Activated B cell treated with CpG ODN at 0.5 μM for 24 hours (primary cell): ENCODE data around the gene GLT1D1. TPM values are rescaled to one million over a fixed set of nuclear protein-coding genes. Genes with fewer than 3 reads are reported as not detected.
"Not testable (repeated sequence)": the region's sequence is repeated elsewhere in the genome, so short reads cannot be mapped to it uniquely, and the experiment has no call there.

Experiments used
- ATAC-seq: fragments of 200-7000 bp; cut with Tn5 transposase; one replicate; pipeline ENCODE4 v1.10.0; 2021; ENCODE audit warnings: low read depth, mild to moderate bottlenecking, moderate library complexity
- CTCF ChIA-PET: fragments of 350-600 bp; sonication (Branson Sonifier 250); formaldehyde crosslinking; loops from one replicate; lab custom pipeline; 2021; ENCODE audit warnings: antibody characterized with exemption; lab: Charles Lee
- POLR2A ChIA-PET: fragments of 350-600 bp; sonication (Branson Sonifier 250); formaldehyde crosslinking; loops from one replicate; lab custom pipeline; 2021; ENCODE audit warnings: antibody characterized with exemption; lab: Charles Lee
- DNase-seq: peaks from one replicate; pipeline ENCODE4 v3.0.0; 2022
- H3K27ac Mint-ChIP-seq: one replicate; pipeline ENCODE4 v1.8.0; 2020; ENCODE audit warnings: mixed read lengths
- H3K27me3 Mint-ChIP-seq: one replicate; pipeline ENCODE4 v1.8.0; 2021; ENCODE audit warnings: mixed read lengths
- H3K36me3 Mint-ChIP-seq: one replicate; pipeline ENCODE4 v1.8.0; 2021; ENCODE audit warnings: low read depth, mixed read lengths
- H3K4me1 Mint-ChIP-seq: one replicate; pipeline ENCODE4 v1.8.0; 2021; ENCODE audit warnings: mixed read lengths
- H3K4me3 Mint-ChIP-seq: one replicate; pipeline ENCODE4 v1.8.0; 2020; ENCODE audit warnings: mild to moderate bottlenecking, mixed read lengths
- H3K9me3 Mint-ChIP-seq: one replicate; pipeline ENCODE4 v1.8.0; 2020; ENCODE audit warnings: mixed read lengths
- intact Hi-C: fragments of 100-400 bp; cut with micrococcal nuclease; formaldehyde crosslinking; loops from one replicate; pipeline ENCODE4 v1.15.1; 2024
- total RNA-seq: library from RNA; stranded (reverse); gene quantifications from 2 replicates; pipeline ENCODE4 v1.2.3, GENCODE V29; 2022
- TF ChIP-seq, protein P1 (sequence below): fragments of 200-600 bp; IDR thresholded peaks from one replicate; pipeline ENCODE4 v1.8.0; 2022; ENCODE audit warnings: antibody characterized with exemption, mild to moderate bottlenecking

Gene GLT1D1
- total RNA-seq, 1 donor from 2014 or later = not detected

GRCh38 chr12:128825835-128826234, 27.4 kb upstream of the GLT1D1 start:
- peaks cover 12% of the 10 kb centered on the region for H3K36me3 Mint-ChIP-seq
- ChIA-PET CTCF (no interaction called here), POLR2A (interaction anchor here (0.6 to 3.3 kb wide), 3 partner anchors 30 to 143 kb away, joined by 3 to 56 read pairs (median 3); no protein-coding TSS in a partner anchor)
- ATAC-seq (no peak), DNase-seq (no peak)
- peaks cover 56% of the 10 kb centered on the region for H3K4me1 Mint-ChIP-seq
- intact Hi-C loops = no loop called here
- TF ChIP-seq, protein P1, sequence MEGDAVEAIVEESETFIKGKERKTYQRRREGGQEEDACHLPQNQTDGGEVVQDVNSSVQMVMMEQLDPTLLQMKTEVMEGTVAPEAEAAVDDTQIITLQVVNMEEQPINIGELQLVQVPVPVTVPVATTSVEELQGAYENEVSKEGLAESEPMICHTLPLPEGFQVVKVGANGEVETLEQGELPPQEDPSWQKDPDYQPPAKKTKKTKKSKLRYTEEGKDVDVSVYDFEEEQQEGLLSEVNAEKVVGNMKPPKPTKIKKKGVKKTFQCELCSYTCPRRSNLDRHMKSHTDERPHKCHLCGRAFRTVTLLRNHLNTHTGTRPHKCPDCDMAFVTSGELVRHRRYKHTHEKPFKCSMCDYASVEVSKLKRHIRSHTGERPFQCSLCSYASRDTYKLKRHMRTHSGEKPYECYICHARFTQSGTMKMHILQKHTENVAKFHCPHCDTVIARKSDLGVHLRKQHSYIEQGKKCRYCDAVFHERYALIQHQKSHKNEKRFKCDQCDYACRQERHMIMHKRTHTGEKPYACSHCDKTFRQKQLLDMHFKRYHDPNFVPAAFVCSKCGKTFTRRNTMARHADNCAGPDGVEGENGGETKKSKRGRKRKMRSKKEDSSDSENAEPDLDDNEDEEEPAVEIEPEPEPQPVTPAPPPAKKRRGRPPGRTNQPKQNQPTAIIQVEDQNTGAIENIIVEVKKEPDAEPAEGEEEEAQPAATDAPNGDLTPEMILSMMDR = no peak
- no peaks in the 10 kb centered on the region for H3K27me3 Mint-ChIP-seq
- no peak overlapping the region for H3K4me3 Mint-ChIP-seq
- no peak overlapping the region for H3K27ac Mint-ChIP-seq
- no peaks in the 10 kb centered on the region for H3K9me3 Mint-ChIP-seq

GRCh38 chr12:128827724-128828123, 25.6 kb upstream of the GLT1D1 start:
- ChIA-PET CTCF (no interaction called here), POLR2A (interaction anchor here (1.0 to 2.2 kb wide), 2 partner anchors 18 to 29 kb away, joined by 3 to 23 read pairs; no protein-coding TSS in a partner anchor)
- TF ChIP-seq, protein P1 = no peak
- Mint-ChIP-seq H3K4me1 (peaks cover 49% of the 10 kb centered on the region), H3K4me3 (no peak overlapping the region), H3K36me3 (no peaks in the 10 kb centered on the region), H3K27me3 (no peaks in the 10 kb centered on the region), H3K9me3 (no peaks in the 10 kb centered on the region), H3K27ac (no peak overlapping the region)
- no peak for DNase-seq
- intact Hi-C loops = no loop called here
- no peak for ATAC-seq

- intact Hi-C loops = loop anchor here (1.0 kb wide), 6 partner anchors 9 to 85 kb away; no protein-coding TSS in a partner anchor
- Mint-ChIP-seq H3K9me3 (no peaks in the 10 kb centered on the region), H3K4me1 (peaks cover 36% of the 10 kb centered on the region), H3K27ac (peak overlapping the region; percentile 94), H3K27me3 (no peaks in the 10 kb centered on the region), H3K4me3 (peak overlapping the region; percentile 73), H3K36me3 (no peaks in the 10 kb centered on the region)
- DNase-seq (peak; percentile 51), ATAC-seq (peak; percentile 87)
- TF ChIP-seq, protein P1 = no peak
- CTCF ChIA-PET = interaction anchor here (0.9 to 2.1 kb wide), 7 partner anchors 9 to 135 kb away, joined by 3 to 15 read pairs (median 6); no protein-coding TSS in a partner anchor
- POLR2A ChIA-PET = interaction anchor here (0.8 to 3.2 kb wide), 15 partner anchors 9 to 85 kb away, joined by 3 to 65 read pairs (median 9); partner anchors contain the start of gene GLT1D1
Observed at GRCh38 chr12:128829861-128830504, 23.3 kb upstream of the GLT1D1 start.

DNA sequence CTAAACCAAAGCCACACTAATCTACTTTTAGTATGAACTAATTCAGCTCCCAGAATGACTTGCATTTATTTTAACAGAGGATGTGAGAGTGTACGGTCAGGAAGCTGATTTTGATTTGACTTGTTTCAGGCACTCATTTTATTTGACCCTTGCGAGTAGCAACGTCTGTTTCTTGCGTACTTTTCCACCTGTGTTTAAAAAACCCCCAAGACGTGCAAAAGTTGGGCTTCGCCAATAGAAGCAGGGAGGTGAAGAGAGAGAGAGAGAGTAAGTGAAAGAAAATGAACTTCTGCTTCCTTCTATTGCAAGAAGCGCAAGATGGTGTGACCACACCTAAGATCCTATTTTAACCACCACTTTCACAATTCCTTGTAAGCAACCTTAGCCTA, 22.8 kb upstream of the GLT1D1 start:
- Mint-ChIP-seq H3K4me1 (peaks cover 35% of the 10 kb centered on the region), H3K9me3 (no peaks in the 10 kb centered on the region), H3K27me3 (no peaks in the 10 kb centered on the region), H3K4me3 (peak overlapping the region; percentile 73), H3K27ac (peak overlapping the region; percentile 94), H3K36me3 (no peaks in the 10 kb centered on the region)
- intact Hi-C loops = loop anchor here (1.0 kb wide), 6 partner anchors 9 to 85 kb away; no protein-coding TSS in a partner anchor
- peak; percentile 35 for ATAC-seq
- CTCF ChIA-PET = interaction anchor here (0.9 to 2.1 kb wide), 7 partner anchors 10 to 135 kb away, joined by 3 to 15 read pairs (median 6); no protein-coding TSS in a partner anchor
- POLR2A ChIA-PET = interaction anchor here (0.8 to 3.2 kb wide), 15 partner anchors 10 to 84 kb away, joined by 3 to 65 read pairs (median 9); partner anchors contain the start of gene GLT1D1
- no peak for DNase-seq
- TF ChIP-seq, protein P1 = no peak

DNA sequence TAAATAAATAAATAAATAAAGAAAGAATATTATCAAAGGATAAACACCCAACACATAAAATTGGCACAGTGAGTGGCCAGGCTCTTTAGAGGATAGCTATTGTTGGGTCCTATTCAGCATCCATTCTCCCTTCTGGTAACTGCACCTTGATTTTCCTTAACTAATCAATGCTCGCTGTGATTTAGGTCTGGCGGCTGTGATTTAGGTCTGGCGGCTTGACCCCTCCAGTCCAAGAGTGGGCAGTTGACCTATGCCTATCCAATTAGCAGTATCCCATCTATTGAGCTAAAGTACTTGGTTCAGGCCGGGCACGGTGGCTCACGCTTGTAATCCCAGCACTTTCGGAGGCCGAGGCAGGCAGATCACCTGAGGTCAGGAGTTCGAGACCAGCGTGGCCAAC, 19.9 kb upstream of the GLT1D1 start:
- Mint-ChIP-seq H3K36me3 (no peaks in the 10 kb centered on the region), H3K4me1 (peaks cover 31% of the 10 kb centered on the region), H3K27me3 (no peaks in the 10 kb centered on the region), H3K9me3 (no peaks in the 10 kb centered on the region), H3K27ac (no peak overlapping the region), H3K4me3 (no peak overlapping the region)
- intact Hi-C loops = no loop called here
- no peak for ATAC-seq
- POLR2A ChIA-PET = no interaction called here
- DNase-seq = no peak
- TF ChIP-seq, protein P1 = no peak
- CTCF ChIA-PET = no interaction called here

DNA sequence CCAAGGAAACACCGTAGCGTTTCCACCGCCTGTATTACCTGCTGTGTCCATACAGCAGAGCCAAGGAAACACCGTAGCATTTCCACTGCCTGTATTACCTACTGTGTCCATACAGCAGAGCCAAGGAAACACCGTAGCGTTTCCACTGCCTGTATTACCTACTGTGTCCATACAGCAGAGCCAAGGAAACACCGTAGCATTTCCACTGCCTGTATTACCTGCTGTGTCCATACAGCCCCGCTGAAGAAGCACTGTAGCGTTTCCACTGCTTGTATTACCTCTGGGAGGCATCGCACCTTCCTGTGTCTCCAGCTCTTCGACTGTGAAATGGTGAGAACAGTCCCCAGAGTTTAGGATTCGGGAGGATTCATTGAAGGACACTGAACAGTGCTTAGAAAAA, 13.4 kb upstream of the GLT1D1 start:
- H3K4me3 Mint-ChIP-seq, H3K27me3 Mint-ChIP-seq, ATAC-seq, CTCF ChIA-PET, DNase-seq, H3K9me3 Mint-ChIP-seq, intact Hi-C loops, H3K27ac Mint-ChIP-seq, H3K36me3 Mint-ChIP-seq: not testable (repeated sequence)
- H3K4me1 Mint-ChIP-seq = peaks cover 24% of the 10 kb centered on the region
- POLR2A ChIA-PET = interaction anchor here (1.2 to 1.8 kb wide), 3 partner anchors 9 to 45 kb away, joined by 4 to 17 read pairs (median 7); partner anchors contain the start of gene SLC15A4
